IMR-90 (cell line): ENCODE measurements around the gene CGB1. TPM values are rescaled to one million over a fixed set of nuclear protein-coding genes. Genes with fewer than 3 reads are reported as not detected.
A peak's percentile ranks its signal among the peaks of the same experiment; 100 is the strongest.
"Not testable (repeated sequence)": the region's sequence is repeated elsewhere in the genome, so short reads cannot be mapped to it uniquely, and the experiment has no call there.

ENCODE experiments used
- ATAC-seq: fragments of 200-7000 bp; cut with Tn5 transposase; 2 replicates; pipeline ENCODE4 v1.9.1; 2020; ENCODE audit warnings: low read depth, mild to moderate bottlenecking, moderate library complexity
- BruUV-seq: library from RNA; stranded (reverse); fragments of 400-500 nt; replicated peaks from 2 replicates; lab custom pipeline; 2021; lab: Mats Ljungman, UMichigan
- CTCF ChIA-PET: fragments of 300-600 bp; formaldehyde crosslinking; extraction: SDS; loops from one replicate; lab custom pipeline; 2021; ENCODE audit warnings: antibody characterized with exemption; lab: Yijun Ruan, JAX
- POLR2A ChIA-PET: fragments of 300-600 bp; sonication (Branson Sonifier 250); formaldehyde crosslinking; loops from one replicate; lab custom pipeline; 2022; ENCODE audit warnings: antibody characterized with exemption; ENCODE audit not compliant: unreplicated experiment; lab: Charles Lee
- DNase-seq: peaks from one replicate; pipeline ENCODE4 v3.0.0; 2013
- H2AFZ ChIP-seq: replicated peaks from 2 replicates; pipeline ENCODE3; 2013; ENCODE audit warnings: low read length, mild to moderate bottlenecking; ENCODE audit not compliant: poor library complexity
- H2AK5ac ChIP-seq: 2 replicates; pipeline ENCODE4 v1.6.1; 2013; ENCODE audit warnings: low read depth, low read length, inconsistent platforms
- H2AK9ac ChIP-seq: replicated peaks from 2 replicates; pipeline ENCODE3; 2013; ENCODE audit warnings: mild to moderate bottlenecking, low read depth, low read length, moderate library complexity; ENCODE audit not compliant: poor library complexity
- H2BK120ac ChIP-seq: 2 replicates; pipeline ENCODE4 v1.6.1; 2013; ENCODE audit warnings: low read depth, low read length, inconsistent platforms
- H2BK15ac ChIP-seq: 3 replicates; pipeline ENCODE4 v1.6.1; 2013; ENCODE audit warnings: low read depth, low read length, inconsistent platforms
- H2BK20ac ChIP-seq: 2 replicates; pipeline ENCODE4 v1.6.1; 2013; ENCODE audit warnings: low read depth, mild to moderate bottlenecking, inconsistent platforms, low read length, moderate library complexity
- H2BK5ac ChIP-seq: 2 replicates; pipeline ENCODE4 v1.6.1; 2013; ENCODE audit warnings: mild to moderate bottlenecking, low read depth, low read length, inconsistent platforms; ENCODE audit not compliant: poor library complexity, severe bottlenecking
- H3K14ac ChIP-seq: replicated peaks from 2 replicates; pipeline ENCODE4 v1.6.1; 2013; ENCODE audit warnings: low read depth, low read length, inconsistent platforms
- H3K18ac ChIP-seq: 2 replicates; pipeline ENCODE4 v1.6.1; 2013; ENCODE audit warnings: low read depth, low read length, control low read depth
- H3K23ac ChIP-seq: 2 replicates; pipeline ENCODE4 v1.6.1; 2013; ENCODE audit warnings: low read depth, low read length, inconsistent platforms
- H3K27ac ChIP-seq: 2 replicates; pipeline ENCODE4 v1.5.1; 2013; ENCODE audit warnings: mild to moderate bottlenecking, control low read depth, low read length; ENCODE audit not compliant: insufficient read depth
- H3K27me3 ChIP-seq: 2 replicates; pipeline ENCODE4 v1.6.1; 2013; ENCODE audit warnings: low read length; ENCODE audit not compliant: control insufficient read depth, insufficient read depth
- H3K36me3 ChIP-seq: 2 replicates; pipeline ENCODE4 v1.6.1; 2013; ENCODE audit warnings: low read length, mixed read lengths; ENCODE audit not compliant: control insufficient read depth, insufficient read depth
- H3K4ac ChIP-seq: 2 replicates; pipeline ENCODE4 v1.6.1; 2013; ENCODE audit warnings: low read depth, low read length, inconsistent platforms
- H3K4me1 ChIP-seq: 2 replicates; pipeline ENCODE4 v1.6.1; 2013; ENCODE audit warnings: low read length, mixed read lengths; ENCODE audit not compliant: control insufficient read depth, insufficient read depth
- H3K4me2 ChIP-seq: 2 replicates; pipeline ENCODE4 v1.6.1; 2013; ENCODE audit warnings: low read depth, mild to moderate bottlenecking, control low read depth, low read length, moderate library complexity
- H3K4me3 ChIP-seq: 2 replicates; pipeline ENCODE4 v1.5.1; 2013; ENCODE audit warnings: low read depth, mild to moderate bottlenecking, control low read depth, low read length, moderate library complexity; ENCODE audit not compliant: insufficient read depth
- H3K56ac ChIP-seq: 2 replicates; pipeline ENCODE4 v1.6.1; 2013; ENCODE audit warnings: low read length, inconsistent platforms; ENCODE audit not compliant: insufficient read depth; ENCODE audit errors: extremely low read depth
- H3K79me1 ChIP-seq, 2 experiments: 2 replicates each; pipeline ENCODE4 v1.6.1; 2013; ENCODE audit warnings: low read length in 2 of 2, inconsistent platforms in 1 of 2, low read depth in 1 of 2
- H3K9ac ChIP-seq: 2 replicates; pipeline ENCODE4 v1.6.1; 2013; ENCODE audit warnings: low read depth, low read length, control low read depth
- H3K9me1 ChIP-seq: 2 replicates; pipeline ENCODE4 v1.6.1; 2013; ENCODE audit warnings: low read length, inconsistent platforms; ENCODE audit not compliant: insufficient read depth
- H3K9me3 ChIP-seq: 2 replicates; pipeline ENCODE4 v1.6.1; 2013; ENCODE audit warnings: low read length; ENCODE audit not compliant: control insufficient read depth, insufficient read depth
- H4K20me1 ChIP-seq: 2 replicates; pipeline ENCODE4 v1.6.1; 2013; ENCODE audit warnings: low read length, inconsistent platforms; ENCODE audit not compliant: insufficient read depth
- H4K5ac ChIP-seq: 2 replicates; pipeline ENCODE4 v1.6.1; 2013; ENCODE audit warnings: mild to moderate bottlenecking, low read depth, low read length, control low read depth
- H4K8ac ChIP-seq, 2 experiments: 2 replicates each; pipeline ENCODE4 v1.6.1; 2013; ENCODE audit warnings: low read depth in 2 of 2, low read length in 2 of 2, control low read depth in 1 of 2, inconsistent platforms in 1 of 2
- H4K91ac ChIP-seq: 2 replicates; pipeline ENCODE4 v1.6.1; 2013; ENCODE audit warnings: low read depth, low read length, inconsistent platforms; ENCODE audit not compliant: insufficient read depth
- WGBS, 2 experiments: methylation state at CpG; one replicate each; pipeline versions ENCODE4 v1.1.5 to v1.1.7; 2013; ENCODE audit warnings: missing lambda C conversion rate in 2 of 2; ENCODE audit not compliant: insufficient read length in 1 of 2; ENCODE audit errors: extremely low coverage in 2 of 2; 5-methylcytosine and 5-hydroxymethylcytosine counted together
- dilution Hi-C: fragments of 300-500 bp; cut with HindIII; formaldehyde crosslinking; loops from one replicate; pipeline ENCODE4 v1.14.3; 2018; ENCODE audit warnings: low sequenced_read_pairs; ENCODE audit not compliant: unreplicated experiment
- in situ Hi-C: fragments of 300-500 bp; cut with MboI; formaldehyde crosslinking; loops from 3 replicates; pipeline ENCODE4 v1.14.3; 2019; ENCODE audit warnings: low sequenced_read_pairs, inconsistent platforms, mixed read lengths
- intact Hi-C: fragments of 100-400 bp; cut with micrococcal nuclease; formaldehyde crosslinking; loops from 2 replicates; pipeline ENCODE4 v1.10.0; 2022
- polyA plus RNA-seq, 3 experiments: library from polyadenylated mRNA; depleted of rRNA; stranded (reverse); fragments of >200 nt; gene quantifications; 2 replicates each; pipeline ENCODE4 v1.2.3, GENCODE V29; 2012; ENCODE audit warnings: low replicate concordance in 1 of 3
- total RNA-seq: library from RNA; depleted of rRNA; stranded (reverse); fragments of >200 nt; gene quantifications from 2 replicates; pipeline ENCODE4 v1.2.3, GENCODE V29; 2012

The CGB1 gene
- total and polyA plus RNA-seq, 2 of the 4 experiments (the other 2 are of a cell fraction) = not detected

- H3K27ac ChIP-seq, H2AK9ac ChIP-seq, ATAC-seq, in situ Hi-C loops, H3K27me3 ChIP-seq, H4K20me1 ChIP-seq, BruUV-seq, H2BK5ac ChIP-seq, H3K18ac ChIP-seq, H3K9me1 ChIP-seq, intact Hi-C loops, POLR2A ChIA-PET, DNase-seq, H3K79me1 ChIP-seq, H4K5ac ChIP-seq, H2BK20ac ChIP-seq, dilution Hi-C loops, H3K4me1 ChIP-seq, H3K56ac ChIP-seq, H3K9me3 ChIP-seq: not testable (repeated sequence)
- peak overlapping the region; percentile 32; the same call in 1 of the 2 replicates for H3K4me3 ChIP-seq
- H2AFZ ChIP-seq = peak overlapping the region; percentile 72
- peak overlapping the region; percentile 73 for H2AK5ac ChIP-seq
- H3K4me2 ChIP-seq = peak overlapping the region; percentile 93
- H3K4ac ChIP-seq = 0 out of 2 replicates have a peak overlapping the region, but pooled peaks have one; percentile 35
- H3K36me3 ChIP-seq = peaks cover 22% of the 10 kb centered on the region
- CTCF ChIA-PET = interaction anchor here (0.6 to 1.6 kb wide), 5 partner anchors 19 to 119 kb away, joined by 3 to 5 read pairs (median 4); partner anchors contain the start of genes GYS1, NUCB1 and RUVBL2
- peak overlapping the region; percentile 37; the same call in 1 of the 2 replicates for H4K91ac ChIP-seq
- peak overlapping the region in 1 of 2 experiments; percentile 67; a peak in 1 of 4 replicates for H4K8ac ChIP-seq
- H3K23ac ChIP-seq = peak overlapping the region; percentile 59; the same call in 1 of the 2 replicates
- 0 out of 2 replicates have a peak overlapping the region, but pooled peaks have one; percentile 64 for H2BK120ac ChIP-seq
- peak overlapping the region; percentile 13; the same call in 1 of the 3 replicates for H2BK15ac ChIP-seq
- peak overlapping the region; percentile 91 for H3K14ac ChIP-seq
- 30% methylated on average over 16 of the region's 50 CpGs; no CpG with 5 or more reads in 1 of the 2 experiments for WGBS, 2 experiments
- peak overlapping the region; percentile 34; the same call in 1 of the 2 replicates for H3K9ac ChIP-seq
These were observed 18.1 kb downstream of the CGB1 start for GRCh38 chr19:49018388-49019241.
